ENCODE data around the gene RIPK4.
A peak's percentile ranks its signal among the peaks of the same experiment; 100 is the strongest.

- TF ChIP-seq POLR2A (IDR thresholded peaks at IDR 0.05) (no peak), CTCF (IDR thresholded peaks at IDR 0.05) (peak; percentile 65 to 84 (median 75)), EP300 (IDR thresholded peaks at IDR 0.05) (no peak)
Observed at GRCh38 chr21:41777951-41778815, 11.3 kb upstream of the RIPK4 start.

Data from ovary (tissue), 3 donors.